Kidney (tissue), 14 donors: ENCODE measurements around the gene NT5DC1. TPM values are rescaled to one million over a fixed set of nuclear protein-coding genes. Genes with fewer than 3 reads are reported as not detected.
A peak's percentile ranks its signal among the peaks of the same experiment; 100 is the strongest.

ENCODE experiments used
- DNase-seq, 5 donors: peaks; one replicate each; pipeline ENCODE4 v3.0.0-alpha.2; 2013 to 2020
- FAIRE-seq: peaks from 2 replicates; lab custom pipeline; 2012; peaks lifted over from hg19 to GRCh38; lab: Jason Lieb, UNC
- H3K27ac ChIP-seq, 2 donors: one replicate each; pipeline ENCODE4 v1.7.0; 2013; ENCODE audit warnings: low read depth in 2 of 2, low read length in 2 of 2, inconsistent platforms in 1 of 2
- H3K27me3 ChIP-seq: one replicate; pipeline ENCODE4 v1.7.1; 2013; ENCODE audit warnings: low read length, inconsistent platforms; ENCODE audit not compliant: control insufficient read depth, insufficient read depth
- H3K36me3 ChIP-seq, 3 donors: one replicate each; pipeline versions ENCODE4 v1.7.0 to v1.7.1; 2013; ENCODE audit warnings: low read length in 3 of 3, control low read depth in 1 of 3, inconsistent platforms in 1 of 3; ENCODE audit not compliant: insufficient read depth in 3 of 3, control insufficient read depth in 2 of 3
- H3K4me1 ChIP-seq, 3 donors: one replicate each; pipeline versions ENCODE4 v1.7.0 to v1.7.1; 2013; ENCODE audit warnings: low read length in 3 of 3, inconsistent platforms in 1 of 3, low read depth in 1 of 3; ENCODE audit not compliant: control insufficient read depth in 2 of 3, insufficient read depth in 2 of 3
- H3K4me3 ChIP-seq, 3 donors: one replicate each; pipeline versions ENCODE4 v1.7.0 to v1.8.1; 2013; ENCODE audit warnings: low read length in 3 of 3, control low read depth in 1 of 3, inconsistent platforms in 1 of 3
- H3K9ac ChIP-seq, 3 donors: one replicate each; pipeline versions ENCODE4 v1.7.0 to v1.7.1; 2013; ENCODE audit warnings: low read length in 3 of 3, control low read depth in 1 of 3, inconsistent platforms in 1 of 3
- H3K9me3 ChIP-seq, 3 donors: one replicate each; pipeline versions ENCODE4 v1.7.0 to v1.7.1; 2013; ENCODE audit warnings: low read length in 3 of 3, control low read depth in 1 of 3, inconsistent platforms in 1 of 3; ENCODE audit not compliant: control insufficient read depth in 2 of 3, insufficient read depth in 1 of 3
- intact Hi-C: fragments of 100-400 bp; cut with DNase I; formaldehyde crosslinking; loops from one replicate; pipeline ENCODE4 v1.11.1; 2022
- polyA plus RNA-seq: library from polyadenylated mRNA; stranded (reverse); fragments of 350-450 nt; fragmentation: Illumina TruSeq; extraction: RNeasy Lipid Tissue Mini Kit (QIAGEN cat#74804); gene quantifications from one replicate; pipeline ENCODE4 v1.2.3, GENCODE V29; 2014; ENCODE audit warnings: low read depth, low replicate concordance; ENCODE audit not compliant: insufficient read depth
- total RNA-seq: library from RNA; stranded (reverse); fragmentation: NEBNext Ultra II Directional; extraction: Animal tissue kit (Norgen Biotek cat#: 25700); gene quantifications from one replicate; pipeline ENCODE4 v1.2.1, GENCODE V29; 2021
- TF ChIP-seq, protein P1 (sequence below): IDR thresholded peaks from 3 replicates; pipeline ENCODE4 v1.5.1; 2012; ENCODE audit warnings: mild to moderate bottlenecking, moderate library complexity, borderline replicate concordance; ENCODE audit not compliant: insufficient read depth; ENCODE audit errors: extremely low read depth
- donor health status: control.
- donor health status: control.
- donor health status: control.
- donor health status: control.
- donor health status: control.
- donor health status: DM: yes; HTN: yes; CAD: no.
- donor health status: Normal renal cell carcinoma (clear cell type).

NT5DC1 gene
- total and polyA plus RNA-seq, 2 donors from 2014 or later, result 34.8 to 41.7 TPM

DNA sequence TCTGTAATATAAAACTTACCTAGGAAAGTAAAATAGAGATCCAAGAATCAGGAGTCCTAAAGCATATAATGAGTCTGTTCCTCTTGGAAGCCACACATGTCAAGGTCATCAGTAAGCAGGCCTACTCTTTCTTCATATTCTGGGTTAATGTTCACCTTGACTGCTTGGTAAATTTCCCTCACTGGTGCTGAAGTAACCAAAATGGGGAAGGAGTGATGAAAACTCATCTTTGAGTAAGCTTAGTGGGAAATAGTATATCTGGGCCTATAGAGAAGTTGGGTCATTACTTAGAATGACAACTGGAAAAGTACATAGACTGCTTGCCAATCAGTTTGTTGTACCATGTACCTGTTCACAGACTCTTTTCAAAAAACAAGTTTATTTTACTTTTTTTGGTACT, 146.6 kb downstream of the NT5DC1 start:
- Histone ChIP-seq H3K36me3 (peaks cover 0 to 8% (median 0%) of the 10 kb centered on the region in 3 donors), H3K4me1 (peaks cover 0 to 29% (median 25%) of the 10 kb centered on the region in 3 donors), H3K27ac (no peak overlapping the region), H3K9me3 (no peaks in the 10 kb centered on the region), H3K27me3 (no peaks in the 10 kb centered on the region), H3K4me3 (no peak overlapping the region), H3K9ac (no peak overlapping the region)
- TF ChIP-seq, protein P1, sequence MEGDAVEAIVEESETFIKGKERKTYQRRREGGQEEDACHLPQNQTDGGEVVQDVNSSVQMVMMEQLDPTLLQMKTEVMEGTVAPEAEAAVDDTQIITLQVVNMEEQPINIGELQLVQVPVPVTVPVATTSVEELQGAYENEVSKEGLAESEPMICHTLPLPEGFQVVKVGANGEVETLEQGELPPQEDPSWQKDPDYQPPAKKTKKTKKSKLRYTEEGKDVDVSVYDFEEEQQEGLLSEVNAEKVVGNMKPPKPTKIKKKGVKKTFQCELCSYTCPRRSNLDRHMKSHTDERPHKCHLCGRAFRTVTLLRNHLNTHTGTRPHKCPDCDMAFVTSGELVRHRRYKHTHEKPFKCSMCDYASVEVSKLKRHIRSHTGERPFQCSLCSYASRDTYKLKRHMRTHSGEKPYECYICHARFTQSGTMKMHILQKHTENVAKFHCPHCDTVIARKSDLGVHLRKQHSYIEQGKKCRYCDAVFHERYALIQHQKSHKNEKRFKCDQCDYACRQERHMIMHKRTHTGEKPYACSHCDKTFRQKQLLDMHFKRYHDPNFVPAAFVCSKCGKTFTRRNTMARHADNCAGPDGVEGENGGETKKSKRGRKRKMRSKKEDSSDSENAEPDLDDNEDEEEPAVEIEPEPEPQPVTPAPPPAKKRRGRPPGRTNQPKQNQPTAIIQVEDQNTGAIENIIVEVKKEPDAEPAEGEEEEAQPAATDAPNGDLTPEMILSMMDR, result no peak
- intact Hi-C loops, result no loop called here
- no peak for DNase-seq
- no peak for FAIRE-seq

DNA sequence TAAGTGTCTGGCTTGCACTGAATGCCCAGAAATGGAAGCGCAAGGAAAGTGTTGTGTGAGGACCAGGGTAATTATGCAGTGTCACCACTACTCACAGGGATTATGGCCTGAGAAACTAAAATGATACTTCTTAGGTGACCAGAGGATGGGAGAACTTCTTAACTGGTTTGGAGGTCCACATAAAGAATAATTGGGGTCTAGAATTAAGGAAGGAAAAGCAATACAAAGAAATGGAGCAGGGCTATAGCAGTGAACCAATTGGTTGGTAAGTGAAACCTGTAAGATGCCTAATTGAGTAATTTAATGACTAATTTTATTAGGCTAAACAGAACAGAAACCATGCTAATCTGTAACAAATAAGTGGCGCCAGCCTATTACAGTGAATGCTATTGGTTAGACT, 147.9 kb downstream of the NT5DC1 start:
- Histone ChIP-seq H3K4me1 (peaks cover 0 to 36% (median 32%) of the 10 kb centered on the region in 3 donors), H3K9ac (no peak overlapping the region), H3K9me3 (no peaks in the 10 kb centered on the region), H3K27ac (no peak overlapping the region), H3K27me3 (no peaks in the 10 kb centered on the region), H3K4me3 (no peak overlapping the region), H3K36me3 (peaks cover 0 to 8% (median 0%) of the 10 kb centered on the region in 3 donors)
- TF ChIP-seq, protein P1, result no peak
- FAIRE-seq (no peak), DNase-seq (no peak)
- intact Hi-C loops, result no loop called here

DNA sequence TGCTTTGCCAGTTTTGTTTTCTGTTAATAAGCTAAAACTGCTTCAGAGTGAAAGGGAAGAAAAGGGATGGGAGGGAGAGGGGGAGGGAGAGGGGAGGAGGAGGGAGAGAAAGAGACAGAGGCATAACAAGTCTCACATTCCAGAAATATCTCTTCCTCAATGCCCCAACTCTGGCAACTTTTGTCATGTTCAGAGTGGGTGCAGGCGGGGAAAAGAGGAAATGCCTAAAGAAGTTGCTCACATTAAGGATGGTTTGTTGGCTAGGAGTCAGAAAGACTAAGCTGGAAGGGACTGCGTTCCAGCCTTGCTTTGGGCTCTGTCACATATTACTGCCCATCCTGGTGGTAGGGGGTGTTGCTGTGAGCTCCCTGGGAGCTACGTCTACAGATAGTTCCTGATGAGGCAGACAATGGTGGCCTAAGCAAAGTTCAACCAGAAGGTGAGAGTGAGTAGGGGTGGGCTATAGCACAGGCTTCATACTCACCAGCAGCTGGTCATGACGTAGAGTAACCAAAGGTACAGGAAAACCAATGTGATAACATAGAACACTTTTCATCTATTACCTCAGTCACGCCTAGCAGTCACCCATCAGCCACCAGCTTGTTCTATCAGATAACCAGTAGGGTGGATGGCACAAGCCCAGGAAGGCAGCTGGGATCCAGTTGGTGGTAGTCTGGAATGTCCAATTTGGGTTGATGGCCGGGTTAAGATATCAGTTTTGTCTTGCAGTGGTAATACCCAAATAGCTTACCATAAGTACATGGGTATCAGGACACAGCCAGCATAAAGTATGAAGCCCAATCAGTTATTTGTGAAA, 151.1 kb downstream of the NT5DC1 start:
- H3K9me3 ChIP-seq, result no peaks in the 10 kb centered on the region
- TF ChIP-seq, protein P1, result no peak
- FAIRE-seq (no peak), DNase-seq (peak in 2 of 5 donors; percentile 9 to 27)
- H3K36me3 ChIP-seq, result no peaks in the 10 kb centered on the region
- peaks cover 0 to 41% (median 35%) of the 10 kb centered on the region in 3 donors for H3K4me1 ChIP-seq
- H3K9ac ChIP-seq, result no peak overlapping the region
- no peak overlapping the region for H3K27ac ChIP-seq
- H3K27me3 ChIP-seq, result no peaks in the 10 kb centered on the region
- intact Hi-C loops, result no loop called here
- peak overlapping the region in 2 of 3 donors; percentile 36 to 92 for H3K4me3 ChIP-seq
